HG03469 (cell line): Measurements from ENCODE around the gene FAM120C.

Source experiments
- ATAC-seq: cut with Tn5 transposase; IDR thresholded peaks from one replicate; pipeline ENCODE4 v1.9.1; 2021; ENCODE audit warnings: mild to moderate bottlenecking, moderate library complexity, moderate number of reproducible peaks; ENCODE audit not compliant: unreplicated experiment

The FAM120C gene, protein sequence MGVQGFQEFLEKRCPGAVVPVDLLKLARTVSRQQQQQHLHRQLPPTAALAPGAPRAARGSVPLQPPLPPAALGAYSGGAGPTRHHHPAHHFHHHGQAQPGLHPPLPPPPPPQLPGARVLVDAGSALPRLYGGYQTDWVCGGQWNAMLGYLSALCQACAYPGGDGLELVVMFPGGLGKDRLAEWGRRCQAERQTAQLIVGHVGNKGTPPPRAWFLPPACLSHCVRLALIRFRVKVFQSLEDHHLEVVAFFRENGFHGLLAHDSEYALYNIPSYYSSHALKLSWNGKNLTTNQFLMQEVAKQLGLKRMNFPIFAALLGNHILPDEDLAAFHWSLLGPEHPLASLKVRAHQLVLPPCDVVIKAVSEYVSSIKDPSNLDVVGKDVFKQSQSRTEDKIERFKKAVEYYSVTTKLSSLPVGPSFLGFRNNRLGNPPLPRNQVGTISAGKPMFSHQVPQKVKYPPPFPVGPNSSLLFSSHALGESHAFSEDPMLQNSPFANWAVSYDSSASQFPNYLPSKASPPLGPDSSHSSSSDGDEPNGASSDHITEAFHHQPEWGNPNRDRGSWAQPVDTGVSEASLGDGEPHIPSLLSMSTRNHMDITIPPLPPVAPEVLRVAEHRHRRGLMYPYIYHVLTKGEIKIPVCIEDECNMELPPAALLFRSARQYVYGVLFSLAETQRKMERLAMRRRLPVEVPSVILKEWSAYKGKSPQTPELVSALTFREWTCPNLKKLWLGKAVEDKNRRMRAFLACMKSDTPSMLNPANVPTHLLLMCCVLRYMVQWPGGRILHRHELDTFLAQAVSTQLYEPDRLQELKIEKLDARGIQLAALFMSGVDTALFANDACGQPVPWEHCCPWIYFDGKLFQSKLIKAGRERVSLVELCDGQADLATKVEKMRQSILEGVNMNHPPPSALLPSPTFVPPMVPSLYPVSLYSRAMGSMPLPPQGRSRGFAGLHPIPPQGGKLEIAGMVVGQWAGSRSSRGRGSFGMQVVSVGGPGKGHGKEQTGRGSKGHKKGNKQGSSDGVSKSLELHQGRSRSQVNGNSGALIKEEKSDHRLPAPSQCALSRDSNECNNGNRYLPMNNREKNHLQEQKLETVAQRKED

DNA sequence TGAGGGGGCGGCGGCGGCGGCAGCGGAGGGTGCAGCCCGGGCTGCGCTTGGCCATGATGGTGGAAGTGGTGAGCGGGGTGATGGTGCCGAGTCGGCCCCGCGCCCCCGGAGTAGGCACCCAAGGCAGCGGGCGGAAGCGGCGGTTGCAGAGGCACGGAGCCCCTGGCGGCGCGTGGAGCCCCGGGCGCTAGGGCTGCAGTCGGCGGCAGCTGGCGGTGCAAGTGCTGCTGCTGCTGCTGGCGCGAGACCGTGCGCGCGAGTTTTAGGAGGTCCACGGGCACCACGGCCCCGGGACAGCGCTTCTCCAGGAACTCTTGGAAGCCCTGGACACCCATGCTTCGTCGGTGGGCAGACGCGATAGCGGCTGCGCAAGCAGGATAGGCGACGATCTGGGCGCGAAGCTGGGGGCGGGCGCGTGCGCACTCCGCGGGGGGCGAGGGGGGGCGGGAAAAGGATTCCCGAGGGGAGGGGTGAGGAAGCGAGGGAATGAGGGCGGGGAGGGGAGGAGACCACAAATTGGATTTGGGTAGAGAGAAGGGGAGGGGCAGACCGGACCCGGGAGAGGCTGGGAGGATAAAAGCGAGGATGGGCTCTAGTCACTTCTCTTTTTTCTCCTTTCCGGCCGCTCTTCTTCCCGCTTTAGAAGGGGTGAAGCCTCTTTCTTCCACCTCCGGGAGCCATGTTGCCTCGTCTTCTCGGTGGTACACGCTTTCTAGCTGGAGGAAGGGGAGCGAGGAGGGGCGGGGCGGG lies at the start of gene FAM120C:
Gene FAM120C, minus strand, starts transcription at position 391 of the 750 bp plus-strand sequence. Its CDS starts 56 bp downstream, at position 335.
- ATAC-seq = no peak

GRCh38 chrX:54230435-54231148 lies 47.5 kb upstream of the FAM120C start:
- ATAC-seq = no peak

- no peak for ATAC-seq
Observed at GRCh38 chrX:54223581-54223980, 40.5 kb upstream of the FAM120C start.

GRCh38 chrX:54213603-54214002 lies 30.5 kb upstream of the FAM120C start:
- ATAC-seq = no peak

DNA sequence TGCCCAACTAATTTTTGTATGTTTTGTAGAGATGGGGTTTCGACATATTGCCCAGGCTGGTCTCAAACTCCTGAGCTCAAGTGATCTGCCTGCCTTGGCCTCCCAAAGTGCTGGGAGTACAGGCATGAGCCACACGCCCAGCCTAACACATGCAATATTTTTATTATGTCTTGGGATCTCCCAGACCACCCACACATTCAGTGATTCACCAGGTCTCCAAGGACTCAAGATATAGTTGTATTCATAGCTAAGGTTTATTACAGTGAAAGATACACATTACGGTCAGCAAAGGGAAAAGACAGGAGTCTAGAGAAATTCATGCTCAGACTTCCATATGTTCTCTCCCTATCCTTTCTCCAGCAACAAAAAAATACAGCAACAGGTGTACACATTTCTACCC lies 25.5 kb upstream of the FAM120C start:
- no peak for ATAC-seq

DNA sequence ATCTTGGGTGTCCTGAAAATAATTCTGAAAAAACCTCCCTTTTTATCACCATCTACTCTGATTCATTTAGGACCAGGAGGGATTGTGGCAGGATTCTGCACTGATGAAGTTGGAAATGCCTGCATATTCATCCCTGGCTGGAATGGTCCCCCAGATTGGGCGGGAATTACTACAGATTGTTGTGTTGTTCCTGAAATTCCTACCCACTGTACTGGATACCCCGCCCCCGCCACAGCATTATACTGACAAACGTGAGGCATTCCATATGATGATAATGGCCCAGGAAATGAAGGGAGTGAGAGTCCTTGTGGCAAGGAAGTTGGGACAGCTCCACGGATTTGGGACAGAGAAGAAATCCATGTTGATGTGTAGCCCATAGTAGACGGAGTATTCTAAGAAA lies 15.2 kb upstream of the FAM120C start:
- no peak for ATAC-seq

DNA sequence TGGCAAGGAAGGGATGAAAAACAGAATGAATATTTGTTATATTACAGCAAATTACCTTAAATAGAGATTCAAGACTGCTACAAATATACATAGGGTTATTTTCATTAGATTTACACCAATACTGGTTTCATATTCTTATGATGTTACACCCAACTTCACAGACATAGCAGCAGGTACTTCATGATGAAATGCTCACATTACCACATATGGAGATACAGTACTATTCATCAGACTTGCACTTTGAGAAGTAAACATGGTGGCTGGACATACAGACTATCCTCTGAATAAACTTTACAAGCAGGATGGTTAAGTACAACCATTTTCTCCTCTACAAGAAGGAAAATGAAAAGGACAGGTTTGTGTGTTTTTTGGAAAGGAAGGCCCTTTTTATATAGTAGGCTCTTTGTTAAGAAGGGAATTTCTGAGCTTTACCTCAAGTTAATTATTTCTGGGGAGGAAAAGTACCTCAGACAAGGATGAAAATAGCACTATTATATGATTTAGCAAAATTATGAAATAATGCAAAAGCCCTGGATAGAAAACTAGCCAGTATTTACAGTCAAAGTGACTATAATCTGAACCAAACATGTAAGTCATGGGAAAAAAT lies 12.0 kb upstream of the FAM120C start:
- ATAC-seq = no peak

GRCh38 chrX:54193085-54193821 lies 10.2 kb upstream of the FAM120C start:
- no peak for ATAC-seq

DNA sequence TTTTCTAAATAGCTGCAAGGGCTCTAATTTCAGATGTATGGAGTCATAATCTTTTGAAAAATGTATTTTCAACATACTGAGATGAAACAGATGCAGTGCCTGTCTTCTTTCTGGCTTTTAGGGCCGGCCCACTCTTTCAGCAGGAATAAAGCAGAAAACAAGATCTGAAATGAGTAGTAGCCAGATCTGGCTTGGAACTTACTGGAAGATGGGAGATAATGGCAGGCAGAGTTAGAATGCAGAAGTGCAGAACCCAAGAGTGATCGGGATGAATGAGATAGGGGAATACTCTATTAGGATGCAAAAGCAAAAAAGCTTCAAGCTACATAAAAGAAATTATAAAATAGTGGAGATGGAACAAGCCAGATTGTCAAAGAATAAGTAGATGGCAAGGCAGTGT lies 1.4 kb upstream of the FAM120C start:
- ATAC-seq = no peak

- no peak for ATAC-seq
Observed at GRCh38 chrX:54182194-54182863, 725 bp downstream of the FAM120C start.

- no peak for ATAC-seq
Observed at GRCh38 chrX:54181202-54181953, 1.7 kb downstream of the FAM120C start.

DNA sequence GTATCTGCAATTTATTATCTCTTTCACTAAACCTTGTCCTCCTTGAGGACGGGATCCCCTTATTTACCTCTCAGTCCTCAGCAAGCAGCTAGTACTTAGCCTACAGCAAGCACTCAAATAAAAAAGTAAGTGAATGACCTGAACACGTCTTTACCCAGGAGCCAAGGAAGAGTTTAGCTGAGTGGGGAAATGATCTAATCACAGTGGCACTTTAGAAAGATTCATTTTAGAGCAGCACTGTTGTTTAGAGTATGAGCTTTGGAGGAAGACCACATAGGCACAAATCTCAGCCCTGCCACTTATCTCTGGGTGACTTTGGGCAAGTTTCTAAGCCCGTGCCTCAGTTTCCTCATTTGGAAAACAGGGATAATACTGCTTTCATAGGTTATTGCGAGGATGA lies 2.7 kb downstream of the FAM120C start:
- ATAC-seq = no peak

DNA sequence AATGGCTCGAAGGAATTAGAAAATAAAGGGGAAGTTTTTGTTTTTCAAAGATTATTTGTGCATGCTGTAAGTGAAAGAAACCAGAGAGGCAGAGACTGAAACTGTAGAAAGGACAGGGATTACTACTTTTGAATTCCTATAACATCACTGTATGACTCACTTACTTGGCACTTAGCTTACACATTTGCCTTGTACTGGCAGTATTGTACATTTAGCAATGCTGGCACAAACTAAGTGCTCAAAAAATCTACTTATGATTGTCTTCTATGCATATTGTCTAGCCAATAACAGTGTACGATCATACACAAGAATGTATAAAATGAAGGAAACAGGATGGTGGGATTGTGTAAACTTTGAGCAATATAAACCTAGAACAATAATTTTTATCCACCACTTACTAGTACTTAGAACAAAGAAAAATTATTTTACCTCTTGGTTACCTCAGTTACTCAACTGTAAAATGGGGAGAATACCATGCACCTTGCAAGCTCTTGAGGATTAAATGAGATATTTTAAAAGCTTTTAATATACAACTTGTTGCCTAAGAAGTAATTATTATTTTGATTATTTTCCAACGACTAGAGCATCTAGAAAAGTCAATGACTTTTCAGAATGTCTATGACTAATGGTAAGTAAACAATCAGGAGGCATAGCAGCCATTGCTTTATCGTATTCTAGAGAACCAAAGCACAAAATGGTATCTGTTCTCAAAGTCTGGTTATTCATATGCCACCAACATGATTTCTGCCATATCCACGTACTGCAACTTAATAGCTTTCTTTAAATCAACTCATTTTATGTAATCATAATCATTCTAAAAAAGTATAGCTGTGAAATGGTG lies 4.7 kb downstream of the FAM120C start:
- no peak for ATAC-seq

- no peak for ATAC-seq
Observed at GRCh38 chrX:54177306-54177705, 5.7 kb downstream of the FAM120C start.

DNA sequence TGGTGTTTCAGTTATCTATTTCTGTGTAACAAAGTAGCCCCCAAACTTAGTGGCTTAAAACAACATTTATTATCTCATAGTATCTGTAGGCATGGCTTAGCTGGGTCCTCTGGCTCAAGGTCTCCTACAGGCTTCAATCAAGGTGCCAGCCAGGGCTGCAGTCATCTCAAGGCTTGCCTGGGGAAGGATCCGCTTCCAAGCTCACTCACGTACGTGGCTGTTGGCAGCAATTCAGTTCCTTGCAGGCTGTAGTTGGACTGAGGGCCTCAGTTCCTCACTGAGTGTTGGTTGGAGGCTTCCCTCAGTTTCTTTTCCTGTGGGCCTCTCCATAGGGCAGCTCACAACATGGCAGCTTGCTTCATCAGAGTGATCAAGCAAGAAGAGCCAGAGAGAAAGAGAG lies 9.3 kb downstream of the FAM120C start:
- no peak for ATAC-seq

GRCh38 chrX:54172455-54172854 lies 10.6 kb downstream of the FAM120C start:
- no peak for ATAC-seq
